ENCODE measurements around the gene NUDT21.

Gene NUDT21

DNA sequence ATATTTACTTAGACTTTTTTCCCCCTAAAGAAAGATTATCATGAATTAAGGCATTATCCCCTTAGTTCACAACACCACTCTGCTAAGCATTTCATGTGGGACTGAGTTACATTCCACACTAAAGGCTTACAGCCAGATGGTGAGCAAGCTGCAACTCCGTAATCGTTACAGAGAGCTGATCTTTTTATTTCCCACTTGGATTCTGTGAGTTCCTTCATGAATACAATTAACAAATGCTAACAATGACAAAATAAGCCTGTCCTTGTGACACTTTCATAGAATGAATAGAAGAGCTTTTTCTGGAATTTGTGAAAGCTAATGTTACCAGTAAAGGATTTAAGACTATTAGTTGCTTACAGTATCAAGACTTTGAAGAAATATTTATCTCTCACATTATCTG, 9.0 kb upstream of the NUDT21 start:
- no peak for DNase-seq

DNA sequence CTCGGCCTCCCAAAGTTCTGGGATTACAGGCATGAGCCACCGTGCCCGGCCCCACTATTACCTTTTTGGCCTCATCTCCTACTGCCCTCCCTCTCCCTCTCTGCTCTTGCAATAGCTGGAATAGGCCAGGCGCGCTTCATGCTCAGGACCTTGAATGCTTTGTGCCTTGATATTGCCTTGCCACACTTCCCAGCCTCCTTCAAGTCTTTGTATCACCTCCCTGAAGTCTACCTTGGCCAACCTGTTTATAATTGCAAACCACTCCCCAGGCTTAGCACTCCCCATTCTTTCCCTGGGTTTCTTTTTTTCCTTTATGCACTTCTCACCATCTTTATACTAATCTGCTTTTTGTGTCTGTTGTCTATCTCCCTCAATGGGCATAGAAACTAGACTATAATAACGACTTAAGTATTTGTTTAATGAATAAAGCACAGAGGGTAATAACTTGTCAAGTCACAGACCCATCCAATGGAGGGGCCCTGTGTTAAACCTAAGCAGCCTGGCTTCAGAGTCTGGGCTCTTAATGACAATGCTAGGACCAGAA, 6.9 kb upstream of the NUDT21 start:
- DNase-seq, result no peak

GRCh38 chr16:56451753-56452689, 889 bp upstream of the NUDT21 start:
- no peak for DNase-seq

GRCh38 chr16:56450275-56450985, 702 bp downstream of the NUDT21 start:
- no peak for DNase-seq

DNA sequence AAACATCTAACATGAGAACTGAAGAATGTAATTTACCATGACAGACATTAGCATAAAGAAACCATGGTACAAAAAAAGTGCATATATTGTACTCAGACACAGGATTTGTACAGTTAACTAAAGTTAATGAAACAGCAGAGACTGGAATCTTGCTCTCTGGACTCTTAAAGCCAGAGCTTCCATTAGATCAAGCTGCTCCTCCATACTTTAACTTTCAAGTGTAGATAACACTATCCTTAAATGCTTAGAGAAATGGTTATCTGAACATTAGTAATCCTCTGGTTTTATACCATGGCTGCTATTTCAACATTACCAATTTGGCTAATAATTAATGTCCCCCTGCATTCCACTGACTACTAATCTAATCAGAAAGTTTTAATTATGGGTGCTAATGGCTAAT, 3.1 kb downstream of the NUDT21 start:
- no peak for DNase-seq

DNA sequence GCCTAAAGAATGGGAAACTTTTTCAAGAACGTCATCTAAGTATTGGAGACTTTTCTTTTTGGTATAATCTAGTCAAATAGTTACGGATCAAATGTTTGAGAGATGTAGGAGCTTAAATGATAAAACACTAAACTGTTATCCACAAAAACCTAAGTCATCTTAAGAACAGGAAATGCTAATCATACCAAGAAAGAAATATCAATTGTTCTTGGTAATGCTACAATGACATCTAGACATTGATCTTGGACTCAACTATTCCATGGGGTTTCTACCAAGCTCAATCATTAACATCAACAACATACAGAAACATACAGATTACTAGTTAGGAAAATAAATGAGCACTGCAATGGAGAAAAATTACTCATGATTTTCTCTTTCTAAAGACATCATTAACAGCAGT, 3.8 kb downstream of the NUDT21 start:
- DNase-seq, result no peak

- DNase-seq, result no peak
Measured at GRCh38 chr16:56438038-56438437, 13.1 kb downstream of the NUDT21 start.

- DNase-seq, result no peak
Measured at GRCh38 chr16:56436258-56436657, 14.9 kb downstream of the NUDT21 start.

DNA sequence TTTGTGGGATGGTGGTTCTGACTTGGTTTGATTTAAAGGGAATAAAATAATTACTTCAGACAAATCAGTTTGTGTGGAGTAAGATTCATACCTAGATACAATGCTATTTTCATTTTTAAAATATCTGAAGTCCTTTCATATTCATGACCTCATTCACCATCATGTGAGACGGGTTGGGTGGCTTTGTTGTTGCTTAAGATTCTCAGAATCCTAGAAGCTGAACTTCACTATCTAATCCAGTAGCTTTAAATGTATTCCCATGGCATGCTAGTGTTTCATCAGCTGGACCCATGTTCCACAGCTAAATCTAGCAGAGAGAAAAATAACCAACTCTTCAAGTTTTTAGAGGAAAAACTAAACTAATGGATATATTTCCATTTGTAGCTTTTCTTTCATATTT, 23.0 kb downstream of the NUDT21 start:
- no peak for DNase-seq

GRCh38 chr16:56426585-56426984, 24.5 kb downstream of the NUDT21 start:
- DNase-seq, result peak; percentile 14

GRCh38 chr16:56425439-56425832, 25.7 kb downstream of the NUDT21 start, which contains the start of gene AMFR:
Gene AMFR (minus strand): TSS chr16:56425545. CDS start chr16:56425327, 218 bp downstream.
- DNase-seq, result peak; percentile 77

DNA sequence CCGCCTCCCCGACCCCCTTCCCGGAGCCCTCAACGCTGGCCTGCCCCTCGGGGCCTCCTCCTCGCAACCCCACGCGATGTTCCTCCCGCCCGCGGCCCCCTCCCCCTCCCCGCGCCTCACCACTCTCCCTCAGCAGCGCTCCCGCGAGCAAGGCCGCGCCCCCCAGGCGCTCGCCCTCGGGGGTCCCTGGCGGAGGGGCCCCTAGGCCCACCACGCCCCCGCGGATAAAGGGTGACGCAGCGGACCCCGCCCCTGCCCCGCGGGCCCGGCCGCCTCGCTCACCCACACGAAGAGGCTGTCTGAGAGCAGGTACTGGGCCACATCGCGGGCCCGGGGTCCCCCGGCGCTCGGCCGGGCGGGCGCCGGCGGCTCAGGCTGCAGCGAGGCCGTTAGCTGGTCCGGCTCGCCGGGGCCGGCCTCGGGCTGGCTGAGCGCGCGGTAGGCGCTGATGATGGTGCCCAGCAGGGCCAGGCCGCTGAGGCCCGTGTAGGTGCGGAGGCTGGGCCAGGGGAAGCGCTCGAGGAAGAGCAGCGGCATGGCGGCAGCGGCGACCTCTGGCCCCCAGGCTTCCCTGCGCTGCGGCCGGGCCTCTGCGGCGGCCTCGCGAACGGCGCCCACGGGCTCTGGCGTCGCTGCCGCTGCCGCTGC, 26.2 kb downstream of the NUDT21 start:
- DNase-seq, result peak; percentile 6

- DNase-seq, result no peak
Measured at GRCh38 chr16:56424404-56424764, 26.7 kb downstream of the NUDT21 start.

GRCh38 chr16:56423584-56424403, 27.3 kb downstream of the NUDT21 start:
- DNase-seq, result no peak

DNA sequence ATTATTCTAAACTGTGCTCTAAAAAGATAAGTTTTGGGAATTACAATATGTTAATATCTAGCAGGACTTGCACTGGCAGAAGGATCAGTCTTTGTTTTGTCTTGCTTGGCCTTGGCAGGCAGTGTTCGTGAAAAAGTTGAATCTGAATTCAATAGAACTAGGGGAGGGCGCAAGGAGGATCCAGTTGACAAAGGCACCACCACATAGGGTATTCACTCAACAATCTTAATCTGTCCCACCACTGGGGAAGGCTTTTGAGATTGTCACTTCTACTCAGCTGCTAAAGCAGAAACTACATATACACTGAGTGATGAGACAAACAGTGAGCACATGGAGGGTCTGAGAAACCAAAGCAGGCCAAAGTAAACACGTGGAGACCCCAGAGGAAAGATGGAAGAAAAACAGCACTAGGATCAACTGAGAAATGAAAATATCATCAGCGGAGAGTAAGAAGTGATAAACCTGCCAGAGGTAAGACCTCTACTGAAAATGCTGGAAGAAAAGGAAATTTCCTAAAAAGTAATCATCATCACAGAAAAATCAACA, 28.2 kb downstream of the NUDT21 start:
- DNase-seq, result no peak

- DNase-seq, result no peak
Measured at GRCh38 chr16:56421976-56422669, 29.0 kb downstream of the NUDT21 start.

GRCh38 chr16:56421313-56421712, 29.8 kb downstream of the NUDT21 start:
- no peak for DNase-seq

DNA sequence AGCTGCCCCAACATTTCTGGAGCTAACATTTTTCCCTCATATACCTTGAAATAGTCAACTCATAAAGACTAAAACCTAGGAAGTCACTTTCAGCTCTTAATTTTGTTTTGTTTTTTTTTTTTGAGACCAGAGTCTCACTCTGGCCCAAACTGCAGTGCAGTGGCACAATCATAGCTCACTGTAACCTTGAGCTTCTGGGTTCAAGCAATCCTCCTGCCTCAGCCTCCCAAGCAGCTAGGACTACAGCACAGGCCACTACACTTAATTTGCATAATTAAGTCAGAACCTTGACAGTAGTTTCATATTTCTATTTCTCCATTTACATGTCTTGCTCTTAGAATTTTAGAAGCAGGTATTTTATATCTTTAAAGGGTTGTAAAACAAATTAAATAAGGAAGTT, 30.5 kb downstream of the NUDT21 start:
- DNase-seq, result no peak

DNA sequence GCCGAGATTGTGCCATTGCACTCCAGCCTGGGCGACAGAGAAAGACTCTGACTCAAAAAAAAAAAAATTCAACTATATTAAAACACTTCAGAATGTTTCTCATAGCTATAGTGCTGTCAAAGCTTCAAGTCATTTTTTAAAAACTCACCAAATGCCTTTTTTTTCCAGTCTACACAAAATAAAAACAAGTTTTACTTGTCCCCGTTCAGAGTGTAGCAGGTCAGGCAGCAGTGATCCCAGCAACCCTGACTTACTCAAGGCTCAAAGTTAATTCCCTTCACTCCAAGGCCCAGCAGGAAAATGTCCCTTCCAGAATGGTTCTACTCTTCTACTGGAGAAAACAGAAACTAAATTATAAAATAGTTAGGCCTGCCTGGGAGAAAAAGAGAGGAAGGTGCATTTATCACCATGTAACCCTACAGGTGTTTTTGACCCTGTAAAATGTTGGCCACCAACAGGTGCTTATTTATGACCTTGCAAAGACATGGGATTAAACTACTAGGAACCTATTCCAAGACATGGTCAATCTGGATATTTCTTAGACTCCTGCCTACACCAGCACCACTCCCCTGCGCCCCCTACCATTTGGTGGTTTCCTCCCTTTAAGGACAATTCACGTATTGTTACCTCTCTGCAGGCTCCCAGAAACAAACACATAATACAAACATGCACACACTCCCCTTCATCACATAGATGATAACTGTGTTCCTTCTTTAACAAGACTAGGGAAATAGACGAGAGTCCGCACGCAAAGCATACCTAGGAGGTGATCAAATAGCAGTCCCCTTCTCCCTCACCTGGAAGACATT, 31.2 kb downstream of the NUDT21 start:
- DNase-seq, result no peak

DNA sequence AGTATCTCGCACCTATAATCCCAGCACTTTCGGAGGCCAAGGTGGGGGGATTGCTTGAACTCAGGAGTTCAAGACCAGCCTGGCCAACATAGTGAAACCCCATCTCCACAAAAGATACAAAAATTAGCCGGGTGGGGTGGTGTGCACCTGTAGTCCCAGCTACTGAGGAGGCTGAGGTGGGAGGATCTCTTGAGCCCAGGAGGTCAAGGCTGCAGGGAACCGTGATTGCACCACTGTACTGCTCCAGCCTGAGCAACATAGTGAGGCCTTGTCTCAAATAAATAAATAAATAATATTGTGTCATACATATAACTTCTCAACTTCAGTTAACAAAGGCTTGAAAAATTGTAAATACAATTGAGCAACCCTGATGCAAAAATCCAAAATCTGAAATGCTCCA, 34.0 kb downstream of the NUDT21 start:
- no peak for DNase-seq

- no peak for DNase-seq
Measured at GRCh38 chr16:56415875-56416274, 35.3 kb downstream of the NUDT21 start.

All from NCI-H226 (cell line).